ENCODE data around the gene ACAP3.

GRCh38 chr1:1292851-1293250 lies 14.9 kb downstream of the ACAP3 start:
- TF ChIP-seq CTCF (conservative IDR thresholded peaks at IDR 0.05; ENCODE audit: low read length) (no peak), EZH2phosphoT487 (IDR thresholded peaks at IDR 0.05; ENCODE audit: borderline replicate concordance) (no peak)

All from Loucy (cell line).